GM12878 (cell line): ENCODE results near the gene SMO. TPM values are rescaled to one million over a fixed set of nuclear protein-coding genes. Genes with fewer than 3 reads are reported as not detected.

Experiments used
- ATAC-seq: fragments of 200-7000 bp; cut with Tn5 transposase; 3 replicates; pipeline ENCODE4 v1.9.1; 2020; ENCODE audit warnings: mild to moderate bottlenecking, moderate library complexity
- BruUV-seq: library from RNA; stranded (reverse); fragments of 400-500 nt; replicated peaks from 2 replicates; lab custom pipeline; 2021; lab: Mats Ljungman, UMichigan
- CTCF ChIA-PET: fragments of 300-600 bp; sonication (Branson Sonifier 250); formaldehyde crosslinking; extraction: SDS; loops from one replicate; lab custom pipeline; 2021; ENCODE audit warnings: inconsistent platforms; lab: Yijun Ruan, JAX
- POLR2A ChIA-PET: fragments of 350-600 bp; formaldehyde crosslinking; extraction: SDS; loops from one replicate; lab custom pipeline; 2021; ENCODE audit warnings: inconsistent platforms; lab: Charles Lee
- RAD21 ChIA-PET: fragments of 300-600 bp; sonication (Branson Sonifier 250); formaldehyde crosslinking; loops from one replicate; lab custom pipeline; 2023; ENCODE audit warnings: antibody characterized with exemption; ENCODE audit not compliant: unreplicated experiment; lab: Charles Lee
- SMC1A ChIA-PET: fragments of 300-600 bp; sonication (Branson Sonifier 250); formaldehyde crosslinking; loops from one replicate; lab custom pipeline; 2023; ENCODE audit not compliant: unreplicated experiment, uncharacterized antibody; lab: Charles Lee
- DNase-seq: peaks from one replicate; pipeline ENCODE4 v3.0.0-alpha.2; 2011; ENCODE audit warnings: low read depth, low spot score
- FAIRE-seq: peaks from 3 replicates; lab custom pipeline; 2011; peaks lifted over from hg19 to GRCh38; lab: Jason Lieb, UNC
- H2AFZ ChIP-seq: 2 replicates; pipeline ENCODE4 v1.6.0; 2011; ENCODE audit warnings: low read depth, low read length, control low read depth; ENCODE audit not compliant: control insufficient read depth
- H3K27ac ChIP-seq: 2 replicates; pipeline ENCODE4 v1.5.1; 2011; ENCODE audit warnings: control low read depth; ENCODE audit not compliant: control insufficient read depth, insufficient read depth
- H3K27me3 ChIP-seq, 2 experiments: replicated peaks in 1 of 2; 2 replicates each; pipeline versions ENCODE4 v1.6.0 to v1.6.1; 2011; ENCODE audit warnings: low read length in 1 of 2; ENCODE audit not compliant: control insufficient read depth in 2 of 2, insufficient read depth in 2 of 2
- H3K36me3 ChIP-seq, 2 experiments: 2 replicates each; pipeline ENCODE4 v1.5.1; 2011; ENCODE audit warnings: low read length in 1 of 2; ENCODE audit not compliant: control insufficient read depth in 2 of 2, insufficient read depth in 2 of 2
- H3K4me1 ChIP-seq: 2 replicates; pipeline ENCODE4 v1.6.1; 2011; ENCODE audit warnings: mild to moderate bottlenecking, low read length, moderate library complexity, mixed read lengths; ENCODE audit not compliant: control insufficient read depth, insufficient read depth
- H3K4me2 ChIP-seq: 2 replicates; pipeline ENCODE4 v1.6.0; 2011; ENCODE audit warnings: control low read depth; ENCODE audit not compliant: control insufficient read depth, insufficient read depth
- H3K4me3 ChIP-seq: fragments of 200-600 bp; sonication (generic); 2 replicates; pipeline ENCODE4 v1.5.1; 2016
- H3K79me2 ChIP-seq: 2 replicates; pipeline ENCODE4 v1.6.0; 2011; ENCODE audit warnings: low read length; ENCODE audit not compliant: control insufficient read depth, insufficient read depth
- H3K9ac ChIP-seq: 2 replicates; pipeline ENCODE4 v1.8.0; 2011; ENCODE audit warnings: low read length, control low read depth, mixed read lengths; ENCODE audit not compliant: control insufficient read depth, insufficient read depth
- H3K9me3 ChIP-seq: replicated peaks from 3 replicates; pipeline ENCODE4 v1.5.1; 2011; ENCODE audit warnings: mild to moderate bottlenecking, low read length; ENCODE audit not compliant: control insufficient read depth, insufficient read depth
- H4K20me1 ChIP-seq: 2 replicates; pipeline ENCODE4 v1.6.0; 2011; ENCODE audit not compliant: control insufficient read depth, insufficient read depth
- IKZF1 ChIP-seq: fragments of 450-650 bp; conservative IDR thresholded peaks from 2 replicates; pipeline ENCODE4 v1.6.1; 2017; ENCODE audit warnings: antibody characterized with exemption, mild to moderate bottlenecking
- MXI1 ChIP-seq: fragments of 150-350 bp; IDR thresholded peaks from 2 replicates; pipeline ENCODE4 v1.6.1; 2011; ENCODE audit warnings: low read depth, mild to moderate bottlenecking, inconsistent platforms, low read length, improper control_type of control experiment
- POLR2AphosphoS2 ChIP-seq: IDR thresholded peaks from 2 replicates; pipeline ENCODE4 v1.6.1; 2011; ENCODE audit warnings: low read depth, mild to moderate bottlenecking, low read length, improper control_type of control experiment, moderate library complexity
- WGBS: methylation state at CpG from one replicate; pipeline ENCODE4 v1.1.6; 2016; ENCODE audit warnings: low lambda C conversion rate; ENCODE audit not compliant: insufficient replicate concordance, insufficient coverage; ENCODE audit errors: missing lambda C conversion rate; 5-methylcytosine and 5-hydroxymethylcytosine counted together
- in situ Hi-C: fragments of 300-500 bp; cut with MboI; formaldehyde crosslinking; loops from 9 replicates; pipeline ENCODE4 v1.14.3; 2018; ENCODE audit warnings: mixed read lengths
- intact Hi-C: fragments of 100-400 bp; cut with micrococcal nuclease; formaldehyde crosslinking; loops from one replicate; pipeline ENCODE4 v1.14.2; 2022; ENCODE audit not compliant: unreplicated experiment
- polyA plus RNA-seq, 11 experiments: library from polyadenylated mRNA; depleted of rRNA in 4 of 11; unstranded in 6 of 11; stranded (reverse) in 5 of 11; fragments of >200 nt; fragmentation: Nextera tagmentation in 4 of 11; fragmentation: Illumina TruSeq in 1 of 11; extraction: Ambion mirVana in 4 of 11; extraction: Trizol in 1 of 11; gene quantifications; 1 replicate in 1 of 11; 2 replicates in 10 of 11; pipeline versions ENCODE4 v1.2.1 to v1.2.3, GENCODE V29; 2011 to 2016; ENCODE audit warnings: inconsistent platforms in 2 of 11, missing spikeins in 2 of 11, low read depth in 1 of 11
- total RNA-seq, 4 experiments: library from RNA; depleted of rRNA in 3 of 4; stranded (reverse); fragments of >200 nt in 3 of 4; fragmentation: Illumina TruSeq in 1 of 4; extraction: Trizol in 1 of 4; gene quantifications; 2 replicates each; pipeline versions ENCODE4 v1.2.1 to v1.2.3, GENCODE V29; 2013 to 2021
- TF ChIP-seq, protein P1 (sequence below): IDR thresholded peaks from 2 replicates; pipeline ENCODE4 v1.6.1; 2012; ENCODE audit warnings: improper control_type of control experiment, low read depth, low read length; ENCODE audit not compliant: insufficient replicate concordance

Gene SMO
- total and polyA plus RNA-seq, 10 of the 15 experiments (the other 5 are each of a cell fraction or from before 2014, with no cell fraction given): 0.40 to 11.2 (median 2.6) TPM

- ChIA-PET SMC1A (interaction anchor here (0.6 to 5.8 kb wide), 17 partner anchors 11 to 582 kb away, joined by 3 to 70 read pairs (median 4); partner anchors contain the start of genes ATP6V1F and TSPAN33), CTCF (interaction anchor here (0.6 to 9.6 kb wide), 25 partner anchors 20 to 784 kb away, joined by 3 to 109 read pairs (median 4); no protein-coding TSS in a partner anchor), RAD21 (interaction anchor here (0.6 to 7.3 kb wide), 14 partner anchors 25 to 784 kb away, joined by 3 to 67 read pairs (median 5); no protein-coding TSS in a partner anchor), POLR2A (no interaction called here)
- H2AFZ ChIP-seq: no peak overlapping the region
- no peak overlapping the region for H3K9ac ChIP-seq
- H3K27ac ChIP-seq: no peak overlapping the region
- no peak overlapping the region for H3K4me2 ChIP-seq
- in situ Hi-C loops: loop anchor here (5.0 kb wide), 1 partner anchor 304 kb away; no protein-coding TSS in a partner anchor
- no peaks in the 10 kb centered on the region for H3K27me3 ChIP-seq
- no peak for FAIRE-seq
- no peak for ATAC-seq
- H3K4me1 ChIP-seq: no peaks in the 10 kb centered on the region
- no TSS peak for BruUV-seq
- H3K4me3 ChIP-seq: no peak overlapping the region
- no peak for DNase-seq
- no peaks in the 10 kb centered on the region for H3K9me3 ChIP-seq
- no peaks in the 10 kb centered on the region for H3K79me2 ChIP-seq
- H4K20me1 ChIP-seq: no peaks in the 10 kb centered on the region
- intact Hi-C loops: loop anchor here (1.0 to 10.0 kb wide), 4 partner anchors 48 to 307 kb away; no protein-coding TSS in a partner anchor
- TF ChIP-seq POLR2AphosphoS2: no peak
- 0 out of 2 replicates have a peak, but pooled peaks have one; percentile 1 for TF ChIP-seq IKZF1
- TF ChIP-seq, protein P1, sequence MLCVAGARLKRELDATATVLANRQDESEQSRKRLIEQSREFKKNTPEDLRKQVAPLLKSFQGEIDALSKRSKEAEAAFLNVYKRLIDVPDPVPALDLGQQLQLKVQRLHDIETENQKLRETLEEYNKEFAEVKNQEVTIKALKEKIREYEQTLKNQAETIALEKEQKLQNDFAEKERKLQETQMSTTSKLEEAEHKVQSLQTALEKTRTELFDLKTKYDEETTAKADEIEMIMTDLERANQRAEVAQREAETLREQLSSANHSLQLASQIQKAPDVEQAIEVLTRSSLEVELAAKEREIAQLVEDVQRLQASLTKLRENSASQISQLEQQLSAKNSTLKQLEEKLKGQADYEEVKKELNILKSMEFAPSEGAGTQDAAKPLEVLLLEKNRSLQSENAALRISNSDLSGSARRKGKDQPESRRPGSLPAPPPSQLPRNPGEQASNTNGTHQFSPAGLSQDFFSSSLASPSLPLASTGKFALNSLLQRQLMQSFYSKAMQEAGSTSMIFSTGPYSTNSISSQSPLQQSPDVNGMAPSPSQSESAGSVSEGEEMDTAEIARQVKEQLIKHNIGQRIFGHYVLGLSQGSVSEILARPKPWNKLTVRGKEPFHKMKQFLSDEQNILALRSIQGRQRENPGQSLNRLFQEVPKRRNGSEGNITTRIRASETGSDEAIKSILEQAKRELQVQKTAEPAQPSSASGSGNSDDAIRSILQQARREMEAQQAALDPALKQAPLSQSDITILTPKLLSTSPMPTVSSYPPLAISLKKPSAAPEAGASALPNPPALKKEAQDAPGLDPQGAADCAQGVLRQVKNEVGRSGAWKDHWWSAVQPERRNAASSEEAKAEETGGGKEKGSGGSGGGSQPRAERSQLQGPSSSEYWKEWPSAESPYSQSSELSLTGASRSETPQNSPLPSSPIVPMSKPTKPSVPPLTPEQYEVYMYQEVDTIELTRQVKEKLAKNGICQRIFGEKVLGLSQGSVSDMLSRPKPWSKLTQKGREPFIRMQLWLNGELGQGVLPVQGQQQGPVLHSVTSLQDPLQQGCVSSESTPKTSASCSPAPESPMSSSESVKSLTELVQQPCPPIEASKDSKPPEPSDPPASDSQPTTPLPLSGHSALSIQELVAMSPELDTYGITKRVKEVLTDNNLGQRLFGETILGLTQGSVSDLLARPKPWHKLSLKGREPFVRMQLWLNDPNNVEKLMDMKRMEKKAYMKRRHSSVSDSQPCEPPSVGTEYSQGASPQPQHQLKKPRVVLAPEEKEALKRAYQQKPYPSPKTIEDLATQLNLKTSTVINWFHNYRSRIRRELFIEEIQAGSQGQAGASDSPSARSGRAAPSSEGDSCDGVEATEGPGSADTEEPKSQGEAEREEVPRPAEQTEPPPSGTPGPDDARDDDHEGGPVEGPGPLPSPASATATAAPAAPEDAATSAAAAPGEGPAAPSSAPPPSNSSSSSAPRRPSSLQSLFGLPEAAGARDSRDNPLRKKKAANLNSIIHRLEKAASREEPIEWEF: no peak
- TF ChIP-seq MXI1: no peak
- peaks cover 0 to 3% of the 10 kb centered on the region in 2 experiments; a peak in 1 of 4 replicates for H3K36me3 ChIP-seq
- 76% methylated on average over 14 of the region's 14 CpGs for WGBS
These were observed 22.5 kb downstream of the SMO start for GRCh38 chr7:129210989-129211312.
